Prostate gland (tissue), 2 donors: ENCODE data around the gene SEC24B. TPM values are rescaled to one million over a fixed set of nuclear protein-coding genes. Genes with fewer than 3 reads are reported as not detected.

Source experiments
- DNase-seq: peaks from one replicate; pipeline ENCODE4 v3.0.0-alpha.2; 2019; ENCODE audit warnings: low spot score
- H3K27ac ChIP-seq, 2 donors: fragments of 200-600 bp; sonication (generic); 2 replicates each; pipeline ENCODE4 v1.5.1; 2017 to 2019
- H3K27me3 ChIP-seq: fragments of 200-600 bp; sonication (generic); replicated peaks from 2 replicates; pipeline ENCODE4 v1.5.1; 2019; ENCODE audit not compliant: insufficient read depth
- H3K36me3 ChIP-seq, 2 donors: fragments of 200-600 bp; sonication (generic); 1 replicate in 1 of 2; 2 replicates in 1 of 2; pipeline versions ENCODE4 v1.5.1 to v1.8.1; 2017 to 2019
- H3K4me1 ChIP-seq: fragments of 200-600 bp; sonication (generic); replicated peaks from 2 replicates; pipeline ENCODE4 v1.5.1; 2019
- H3K4me3 ChIP-seq, 2 donors: fragments of 200-600 bp; sonication (generic); 2 replicates each; pipeline ENCODE4 v1.5.1; 2017 to 2019
- H3K9me3 ChIP-seq: fragments of 200-600 bp; sonication (generic); 2 replicates; pipeline ENCODE4 v1.5.1; 2017
- POLR2A ChIP-seq: fragments of 450-650 bp; IDR thresholded peaks from one replicate; pipeline ENCODE4 v1.6.1; 2016; ENCODE audit warnings: antibody characterized with exemption, mild to moderate bottlenecking
- POLR2AphosphoS5 ChIP-seq: sonication (generic); formaldehyde crosslinking; IDR thresholded peaks from one replicate; pipeline ENCODE4 v1.6.1; 2017; ENCODE audit warnings: antibody characterized with exemption
- WGBS: methylation state at CpG from one replicate; pipeline ENCODE4 v1.1.5; 2018; 5-methylcytosine and 5-hydroxymethylcytosine counted together
- intact Hi-C: fragments of 100-400 bp; cut with DNase I; formaldehyde crosslinking; loops from one replicate; pipeline ENCODE4 v1.14.2; 2022
- total RNA-seq, 2 donors: library from RNA; depleted of rRNA; stranded (reverse); fragments of >200 nt; gene quantifications; one replicate each; pipeline ENCODE4 v1.1.0, GENCODE V29; 2016
- TF ChIP-seq, protein P1 (sequence below), 4 experiments: fragments of 200-600 bp in 2 of 4; fragments of 450-650 bp in 2 of 4; sonication (generic) in 2 of 4; IDR thresholded peaks; 1 replicate in 3 of 4; 2 replicates in 1 of 4; pipeline ENCODE4 v1.5.1; 2016 to 2019; ENCODE audit warnings: antibody characterized with exemption in 4 of 4, mild to moderate bottlenecking in 2 of 4, moderate library complexity in 2 of 4

Gene SEC24B
- total RNA-seq, 2 donors from 2014 or later, result 27.6 to 44.1 TPM

- Histone ChIP-seq H3K36me3 (no peaks in the 10 kb centered on the region), H3K4me3 (no peak overlapping the region), H3K27ac (no peak overlapping the region), H3K4me1 (no peaks in the 10 kb centered on the region), H3K9me3 (no peaks in the 10 kb centered on the region), H3K27me3 (no peaks in the 10 kb centered on the region)
- intact Hi-C loops, result no loop called here
- 45% methylated on average over 1 of the region's 1 CpG for WGBS
- TF ChIP-seq POLR2AphosphoS5, result no peak
- TF ChIP-seq, protein P1, sequence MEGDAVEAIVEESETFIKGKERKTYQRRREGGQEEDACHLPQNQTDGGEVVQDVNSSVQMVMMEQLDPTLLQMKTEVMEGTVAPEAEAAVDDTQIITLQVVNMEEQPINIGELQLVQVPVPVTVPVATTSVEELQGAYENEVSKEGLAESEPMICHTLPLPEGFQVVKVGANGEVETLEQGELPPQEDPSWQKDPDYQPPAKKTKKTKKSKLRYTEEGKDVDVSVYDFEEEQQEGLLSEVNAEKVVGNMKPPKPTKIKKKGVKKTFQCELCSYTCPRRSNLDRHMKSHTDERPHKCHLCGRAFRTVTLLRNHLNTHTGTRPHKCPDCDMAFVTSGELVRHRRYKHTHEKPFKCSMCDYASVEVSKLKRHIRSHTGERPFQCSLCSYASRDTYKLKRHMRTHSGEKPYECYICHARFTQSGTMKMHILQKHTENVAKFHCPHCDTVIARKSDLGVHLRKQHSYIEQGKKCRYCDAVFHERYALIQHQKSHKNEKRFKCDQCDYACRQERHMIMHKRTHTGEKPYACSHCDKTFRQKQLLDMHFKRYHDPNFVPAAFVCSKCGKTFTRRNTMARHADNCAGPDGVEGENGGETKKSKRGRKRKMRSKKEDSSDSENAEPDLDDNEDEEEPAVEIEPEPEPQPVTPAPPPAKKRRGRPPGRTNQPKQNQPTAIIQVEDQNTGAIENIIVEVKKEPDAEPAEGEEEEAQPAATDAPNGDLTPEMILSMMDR (IDR thresholded peaks at IDR 0.05), result no peak
- no peak for DNase-seq
Observed at GRCh38 chr4:109473824-109474223, 40.2 kb downstream of the SEC24B start.

GRCh38 chr4:109486007-109486406, 52.4 kb downstream of the SEC24B start:
- Histone ChIP-seq H3K27ac (no peak overlapping the region), H3K4me3 (no peak overlapping the region), H3K9me3 (no peaks in the 10 kb centered on the region), H3K4me1 (no peaks in the 10 kb centered on the region), H3K36me3 (no peaks in the 10 kb centered on the region), H3K27me3 (no peaks in the 10 kb centered on the region)
- intact Hi-C loops, result no loop called here
- DNase-seq, result no peak
- 94% methylated on average over 1 of the region's 1 CpG for WGBS
- TF ChIP-seq POLR2AphosphoS5, result no peak
- no peak for TF ChIP-seq POLR2A
- TF ChIP-seq, protein P1 (IDR thresholded peaks at IDR 0.05), result no peak

GRCh38 chr4:109494563-109494962, 60.9 kb downstream of the SEC24B start:
- WGBS, result 86% methylated on average over 3 of the region's 3 CpGs
- Histone ChIP-seq H3K27ac (no peak overlapping the region), H3K4me1 (no peaks in the 10 kb centered on the region), H3K27me3 (no peaks in the 10 kb centered on the region), H3K4me3 (no peak overlapping the region), H3K9me3 (no peaks in the 10 kb centered on the region), H3K36me3 (no peaks in the 10 kb centered on the region)
- intact Hi-C loops, result no loop called here
- TF ChIP-seq POLR2A (no peak), POLR2AphosphoS5 (no peak)
- TF ChIP-seq, protein P1 (IDR thresholded peaks at IDR 0.05), result no peak
- DNase-seq, result no peak

GRCh38 chr4:109495514-109495913, 61.9 kb downstream of the SEC24B start:
- intact Hi-C loops, result no loop called here
- no peak for DNase-seq
- TF ChIP-seq, protein P1 (IDR thresholded peaks at IDR 0.05), result no peak
- TF ChIP-seq POLR2A (no peak), POLR2AphosphoS5 (no peak)
- Histone ChIP-seq H3K27me3 (no peaks in the 10 kb centered on the region), H3K4me3 (no peak overlapping the region), H3K4me1 (no peaks in the 10 kb centered on the region), H3K27ac (no peak overlapping the region), H3K36me3 (no peaks in the 10 kb centered on the region), H3K9me3 (no peaks in the 10 kb centered on the region)
- 85% methylated on average over 7 of the region's 7 CpGs for WGBS

- Histone ChIP-seq H3K27me3 (no peaks in the 10 kb centered on the region), H3K9me3 (no peaks in the 10 kb centered on the region), H3K27ac (no peak overlapping the region), H3K36me3 (no peaks in the 10 kb centered on the region), H3K4me3 (no peak overlapping the region), H3K4me1 (no peaks in the 10 kb centered on the region)
- DNase-seq, result no peak
- intact Hi-C loops, result no loop called here
- no peak for TF ChIP-seq POLR2AphosphoS5
- no peak for TF ChIP-seq POLR2A
- TF ChIP-seq, protein P1 (IDR thresholded peaks at IDR 0.05), result no peak
- WGBS, result 78% methylated on average over 2 of the region's 2 CpGs
Observed at GRCh38 chr4:109496875-109497274, 63.3 kb downstream of the SEC24B start.
